Common myeloid progenitor, CD34-positive (primary cell): Measurements from ENCODE around the gene KRT26.
A peak's percentile ranks its signal among the peaks of the same experiment; 100 is the strongest.

Source experiments
- CTCF ChIA-PET: fragments of 350-600 bp; sonication (Branson Sonifier 250); formaldehyde crosslinking; loops from one replicate; lab custom pipeline; 2021; ENCODE audit warnings: antibody characterized with exemption; lab: Charles Lee
- POLR2A ChIA-PET: fragments of 350-600 bp; sonication (Branson Sonifier 250); formaldehyde crosslinking; loops from one replicate; lab custom pipeline; 2021; ENCODE audit warnings: antibody characterized with exemption; lab: Charles Lee
- DNase-seq, 3 donors: peaks; one replicate each; pipeline versions ENCODE4 v3.0.0 to v3.0.0-alpha.2; 2013
- H3K27ac ChIP-seq, 2 experiments: 1 replicate in 1 of 2; 2 replicates in 1 of 2; pipeline ENCODE4 v1.7.0; 2013; ENCODE audit warnings: inconsistent platforms in 2 of 2, low read length in 2 of 2, mild to moderate bottlenecking in 2 of 2, low read depth in 1 of 2, moderate library complexity in 1 of 2; ENCODE audit not compliant: severe bottlenecking in 2 of 2, insufficient read depth in 1 of 2, poor library complexity in 1 of 2
- H3K27me3 ChIP-seq, 5 experiments: replicated peaks in 2 of 5; 1 replicate in 3 of 5; 2 replicates in 2 of 5; pipeline versions ENCODE4 v1.6.1 to v1.7.0; 2013; ENCODE audit warnings: low read length in 4 of 5, mild to moderate bottlenecking in 2 of 5, moderate library complexity in 2 of 5, inconsistent platforms in 1 of 5; ENCODE audit not compliant: insufficient read depth in 5 of 5, control insufficient read depth in 4 of 5
- H3K36me3 ChIP-seq, 4 experiments: 1 replicate in 2 of 4; 2 replicates in 2 of 4; pipeline versions ENCODE4 v1.6.1 to v1.7.0; 2013; ENCODE audit warnings: low read length in 3 of 4, control low read depth in 1 of 4, mild to moderate bottlenecking in 1 of 4; ENCODE audit not compliant: control insufficient read depth in 4 of 4, insufficient read depth in 4 of 4
- H3K4me1 ChIP-seq, 4 experiments: 1 replicate in 3 of 4; 2 replicates in 1 of 4; pipeline versions ENCODE4 v1.6.1 to v1.7.1; 2013; ENCODE audit warnings: low read length in 3 of 4, mild to moderate bottlenecking in 3 of 4, control low read depth in 1 of 4, inconsistent platforms in 1 of 4, moderate library complexity in 1 of 4; ENCODE audit not compliant: control insufficient read depth in 4 of 4, insufficient read depth in 4 of 4; ENCODE audit errors: control extremely low read depth in 1 of 4
- H3K4me3 ChIP-seq, 7 experiments: 1 replicate in 4 of 7; 2 replicates in 3 of 7; pipeline versions ENCODE4 v1.5.1 to v1.7.0; 2013; ENCODE audit warnings: mild to moderate bottlenecking in 7 of 7, low read length in 6 of 7, moderate library complexity in 6 of 7, inconsistent platforms in 2 of 7, low read depth in 2 of 7, control low read depth in 1 of 7; ENCODE audit not compliant: insufficient read depth in 4 of 7, control insufficient read depth in 1 of 7; ENCODE audit errors: extremely low read depth in 1 of 7
- H3K9me3 ChIP-seq, 5 experiments: 1 replicate in 4 of 5; 2 replicates in 1 of 5; pipeline versions ENCODE4 v1.6.1 to v1.7.1; 2013; ENCODE audit warnings: low read length in 4 of 5, mild to moderate bottlenecking in 2 of 5, inconsistent platforms in 1 of 5, low read depth in 1 of 5, moderate library complexity in 1 of 5; ENCODE audit not compliant: control insufficient read depth in 4 of 5, insufficient read depth in 2 of 5; ENCODE audit errors: control extremely low read depth in 1 of 5
- WGBS: methylation state at CpG from one replicate; pipeline ENCODE4 v1.1.5; 2013; ENCODE audit not compliant: insufficient coverage; 5-methylcytosine and 5-hydroxymethylcytosine counted together

KRT26 gene

GRCh38 chr17:40795019-40795667 lies 23.1 kb upstream of the KRT26 start:
- no peaks in the 10 kb centered on the region for H3K36me3 ChIP-seq
- POLR2A ChIA-PET: no interaction called here
- no peak overlapping the region for H3K4me3 ChIP-seq
- peaks cover 8 to 60% (median 31%) of the 10 kb centered on the region in 5 experiments for H3K27me3 ChIP-seq
- H3K4me1 ChIP-seq: no peaks in the 10 kb centered on the region
- CTCF ChIA-PET: interaction anchor here (0.6 to 0.9 kb wide), 2 partner anchors 9 to 129 kb away, joined by 3 to 4 read pairs; no protein-coding TSS in a partner anchor
- DNase-seq: no peak
- H3K9me3 ChIP-seq: peaks cover 0 to 1% (median 0%) of the 10 kb centered on the region in 5 experiments
- no peak overlapping the region for H3K27ac ChIP-seq
- 88% methylated on average over 8 of the region's 10 CpGs for WGBS

DNA sequence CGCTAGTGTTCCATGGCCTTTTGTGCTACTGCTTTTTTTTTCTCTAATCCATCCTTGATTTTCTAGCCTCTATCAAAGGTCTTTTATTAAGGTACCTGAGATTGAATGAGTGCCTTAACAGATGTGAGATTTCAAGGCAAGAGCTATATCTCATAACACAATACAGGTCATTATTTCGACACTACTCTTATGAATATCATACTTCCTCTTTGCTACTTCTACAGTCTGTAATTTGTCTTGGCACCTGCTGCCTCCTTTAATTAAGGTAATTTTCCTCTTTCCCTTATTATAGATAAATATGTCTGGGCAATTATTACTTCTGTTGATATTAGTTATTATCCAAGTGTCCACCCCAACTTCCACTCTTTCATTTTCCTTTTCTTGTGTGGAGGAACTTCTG lies 22.5 kb upstream of the KRT26 start:
- no peak for DNase-seq
- no CpG with 5 or more reads among the region's 2 CpGs for WGBS
- POLR2A ChIA-PET: no interaction called here
- H3K27me3 ChIP-seq: peaks cover 8 to 55% (median 29%) of the 10 kb centered on the region in 5 experiments
- H3K27ac ChIP-seq: no peak overlapping the region
- CTCF ChIA-PET: no interaction called here
- no peak overlapping the region for H3K4me3 ChIP-seq
- H3K4me1 ChIP-seq: no peaks in the 10 kb centered on the region
- no peaks in the 10 kb centered on the region for H3K36me3 ChIP-seq
- H3K9me3 ChIP-seq: peaks cover 0 to 1% (median 0%) of the 10 kb centered on the region in 5 experiments

DNA sequence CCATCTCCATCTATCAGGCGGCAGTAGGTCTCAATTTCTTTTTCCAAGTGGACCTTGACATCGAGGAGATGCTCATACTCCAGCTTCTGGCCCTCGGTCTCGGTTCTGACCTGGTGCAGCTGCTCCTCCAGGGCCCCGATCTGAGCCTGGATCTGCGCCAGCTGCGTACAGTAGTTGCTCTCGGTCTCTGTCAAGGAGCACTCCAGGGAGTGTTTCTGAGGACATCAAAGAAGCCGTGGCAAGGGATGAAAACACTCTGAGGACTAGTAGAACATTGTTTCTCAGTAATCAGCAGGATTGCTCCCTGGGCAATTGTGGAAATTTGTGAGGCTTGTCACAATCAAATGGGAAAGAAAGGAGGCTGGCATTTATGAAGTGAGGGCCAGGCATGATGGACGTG lies 21.8 kb upstream of the KRT26 start:
- ChIA-PET CTCF (no interaction called here), POLR2A (no interaction called here)
- peaks cover 8 to 53% (median 27%) of the 10 kb centered on the region in 5 experiments for H3K27me3 ChIP-seq
- no peaks in the 10 kb centered on the region for H3K4me1 ChIP-seq
- no peak for DNase-seq
- H3K9me3 ChIP-seq: peaks cover 0 to 1% (median 0%) of the 10 kb centered on the region in 5 experiments
- H3K36me3 ChIP-seq: no peaks in the 10 kb centered on the region
- H3K4me3 ChIP-seq: no peak overlapping the region
- H3K27ac ChIP-seq: no peak overlapping the region
- 89% methylated on average over 9 of the region's 10 CpGs for WGBS

GRCh38 chr17:40791787-40792436 lies 19.9 kb upstream of the KRT26 start:
- Histone ChIP-seq H3K27me3 (peaks cover 5 to 41% (median 27%) of the 10 kb centered on the region in 5 experiments), H3K27ac (no peak overlapping the region), H3K36me3 (no peaks in the 10 kb centered on the region), H3K9me3 (peaks cover 0 to 1% (median 0%) of the 10 kb centered on the region in 5 experiments), H3K4me3 (no peak overlapping the region), H3K4me1 (no peaks in the 10 kb centered on the region)
- CTCF ChIA-PET: no interaction called here
- 59% methylated on average over 2 of the region's 6 CpGs for WGBS
- DNase-seq: peak in 2 of 3 donors; percentile 10 to 16
- POLR2A ChIA-PET: no interaction called here

DNA sequence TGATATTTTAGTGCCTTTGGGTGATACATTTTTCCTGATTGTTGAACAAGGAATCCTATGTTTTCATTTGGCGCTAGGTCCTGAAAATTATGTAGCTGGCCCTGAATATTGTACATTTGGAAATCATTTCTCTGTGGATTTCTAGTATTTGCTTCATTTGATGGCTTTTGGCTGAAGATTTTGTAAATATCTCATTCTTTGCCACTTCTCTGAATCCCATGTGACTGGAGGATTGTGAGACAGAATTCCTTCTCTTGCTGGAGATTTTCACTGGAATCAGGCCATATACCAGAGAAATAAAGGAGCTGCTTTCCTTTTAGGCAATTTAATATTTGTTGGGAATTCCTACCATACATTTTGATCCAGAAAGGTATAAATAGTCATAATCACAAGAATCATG lies 19.1 kb upstream of the KRT26 start:
- CTCF ChIA-PET: interaction anchor here (1.0 kb wide), 1 partner anchor 11 kb away, joined by 3 read pairs; no protein-coding TSS in a partner anchor
- peaks cover 5 to 33% (median 23%) of the 10 kb centered on the region in 5 experiments for H3K27me3 ChIP-seq
- 100% methylated on average over 1 of the region's 1 CpG for WGBS
- H3K9me3 ChIP-seq: peaks cover 0 to 1% (median 0%) of the 10 kb centered on the region in 5 experiments
- POLR2A ChIA-PET: no interaction called here
- no peak for DNase-seq
- no peaks in the 10 kb centered on the region for H3K4me1 ChIP-seq
- no peak overlapping the region for H3K4me3 ChIP-seq
- H3K27ac ChIP-seq: no peak overlapping the region
- H3K36me3 ChIP-seq: no peaks in the 10 kb centered on the region

GRCh38 chr17:40782450-40782849 lies 10.4 kb upstream of the KRT26 start, which contains the start of gene KRT27:
KRT27 (minus strand) TSS chr17:40782550; CDS start chr17:40782493, 57 bp downstream.
- Histone ChIP-seq H3K9me3 (peaks cover 0 to 2% (median 0%) of the 10 kb centered on the region in 5 experiments), H3K27me3 (peaks cover 4 to 47% (median 12%) of the 10 kb centered on the region in 5 experiments), H3K4me3 (no peak within 1 kb of the TSS), H3K36me3 (no peaks in the 10 kb centered on the region), H3K27ac (no peak within 1 kb of the TSS), H3K4me1 (peaks cover 0 to 2% (median 0%) of the 10 kb centered on the region in 4 experiments)
- ChIA-PET CTCF (no interaction called here), POLR2A (no interaction called here)
- 90% methylated on average over 4 of the region's 4 CpGs for WGBS
- DNase-seq: no peak
